GM19463 (cell line): ENCODE results near the gene PTPN14.

Source experiments
- ATAC-seq: cut with Tn5 transposase; IDR thresholded peaks from one replicate; pipeline ENCODE4 v1.9.1; 2021; ENCODE audit warnings: mild to moderate bottlenecking, moderate library complexity; ENCODE audit not compliant: unreplicated experiment

Gene PTPN14

GRCh38 chr1:214380396-214380795, 171.0 kb downstream of the PTPN14 start:
- ATAC-seq, result no peak

DNA sequence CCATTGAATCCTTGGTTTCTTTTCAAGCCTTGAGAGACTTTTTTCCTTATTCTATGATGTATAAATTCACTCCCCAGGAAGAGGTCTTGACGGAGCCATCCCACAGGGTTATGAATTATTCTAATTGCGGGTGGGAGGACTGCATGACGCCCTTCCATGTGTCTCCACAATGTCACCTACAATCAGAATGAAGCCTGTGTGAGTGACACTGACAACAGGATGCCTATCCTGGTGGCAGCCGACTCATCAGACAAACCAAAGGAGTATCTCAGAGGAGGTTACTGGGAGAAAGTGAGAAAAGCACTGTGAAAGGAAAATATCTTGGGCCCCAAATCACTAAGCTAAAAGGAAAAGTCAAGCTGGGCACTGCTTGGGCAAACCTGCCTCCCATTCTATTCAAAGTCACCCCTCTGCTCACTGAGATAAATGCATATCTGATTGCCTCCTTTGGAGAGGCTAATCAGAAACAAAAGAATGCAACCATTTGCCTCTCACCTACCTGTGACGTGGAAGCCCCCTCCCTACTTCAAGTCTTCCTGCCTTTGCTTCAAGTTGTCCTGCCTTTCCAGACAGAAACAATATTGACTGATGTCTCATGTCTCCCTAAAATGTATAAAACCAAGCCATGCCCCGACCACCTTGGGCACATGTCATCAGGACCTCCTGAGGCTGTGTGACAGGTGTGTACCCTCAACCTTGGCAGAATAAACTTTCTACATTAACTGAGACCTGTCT, 172.0 kb downstream of the PTPN14 start:
- ATAC-seq, result no peak

GRCh38 chr1:214378492-214378891, 172.9 kb downstream of the PTPN14 start:
- ATAC-seq, result no peak

DNA sequence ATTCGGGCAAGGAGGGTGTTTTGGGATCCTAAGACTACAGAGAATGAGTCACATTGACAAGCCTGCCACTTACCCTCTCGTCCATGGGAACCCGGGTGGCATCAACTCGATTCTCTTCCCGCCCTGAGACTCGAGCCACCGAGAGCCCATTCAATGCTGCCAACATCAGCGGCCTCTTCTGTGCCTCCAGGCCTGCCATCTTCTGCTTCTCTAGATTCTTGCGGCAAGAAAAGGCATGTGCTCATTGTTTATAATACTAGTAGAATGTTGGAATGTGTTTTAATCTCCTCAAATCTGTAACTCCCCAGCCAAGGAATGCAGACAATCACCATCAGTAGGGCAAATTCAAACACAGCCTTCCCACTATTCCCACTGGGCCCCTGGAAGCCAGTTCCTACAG, 173.5 kb downstream of the PTPN14 start:
- ATAC-seq, result no peak

DNA sequence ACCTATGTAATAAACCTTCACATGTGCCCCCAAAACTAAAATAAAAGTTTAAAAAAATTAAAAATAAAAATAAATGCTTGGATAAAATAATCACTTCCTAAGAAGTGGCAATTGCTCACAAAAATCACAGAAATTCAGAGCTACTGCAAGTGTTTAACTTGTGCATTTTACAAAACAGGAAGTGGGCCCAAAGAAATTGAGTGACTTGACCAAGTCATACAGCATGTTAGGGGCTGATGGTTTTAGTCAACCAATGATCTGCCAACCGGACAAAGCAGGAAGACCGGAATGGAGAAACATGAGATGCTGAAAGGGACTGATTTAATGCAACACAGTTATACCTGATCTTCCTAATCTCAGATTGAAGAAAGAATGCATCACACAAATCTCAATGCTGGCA, 173.9 kb downstream of the PTPN14 start:
- ATAC-seq, result no peak

GRCh38 chr1:214372092-214372491, 179.3 kb downstream of the PTPN14 start:
- ATAC-seq, result no peak

DNA sequence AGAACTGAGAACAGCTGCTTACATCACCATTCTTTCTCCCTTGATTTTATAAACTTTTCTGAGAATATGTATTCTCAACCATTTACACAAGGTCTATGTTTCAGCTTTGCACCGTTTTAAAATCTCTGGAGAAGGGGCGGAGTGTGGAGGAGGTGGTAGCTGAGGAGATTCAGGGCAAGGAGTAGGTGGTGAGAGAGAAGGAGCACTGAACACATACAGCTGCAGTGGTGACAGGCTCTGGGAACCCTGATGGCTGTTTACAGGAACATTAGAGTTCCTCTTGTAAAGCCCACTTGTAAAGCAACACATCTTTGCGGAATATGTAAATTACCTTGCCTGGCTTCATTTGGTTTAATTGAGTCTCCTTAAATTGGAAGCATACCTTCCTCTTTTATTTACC, 180.8 kb downstream of the PTPN14 start:
- ATAC-seq, result no peak

GRCh38 chr1:214369364-214369763, 182.0 kb downstream of the PTPN14 start:
- no peak for ATAC-seq

DNA sequence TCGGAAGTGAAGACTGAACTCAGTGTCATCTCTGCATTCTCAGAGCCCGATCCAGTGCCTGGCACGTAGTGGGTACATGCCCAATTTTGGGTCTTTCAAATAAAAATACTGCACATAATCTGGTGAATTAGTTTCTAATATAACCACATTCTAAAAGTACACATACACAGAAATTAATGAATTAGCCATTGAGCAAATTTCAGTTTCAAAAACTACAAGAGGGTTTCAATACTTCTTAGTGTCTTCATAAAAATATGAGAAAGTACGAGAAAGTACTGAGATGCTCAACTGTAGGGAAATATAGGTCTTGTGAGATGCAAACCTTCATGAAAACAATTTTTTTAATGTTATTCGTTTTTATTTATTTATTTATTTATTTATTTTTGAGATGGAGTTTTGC, 183.6 kb downstream of the PTPN14 start:
- ATAC-seq, result no peak

GRCh38 chr1:214364786-214365295, 186.6 kb downstream of the PTPN14 start:
- ATAC-seq, result no peak

GRCh38 chr1:214364386-214364785, 187.0 kb downstream of the PTPN14 start:
- ATAC-seq, result no peak

GRCh38 chr1:214363386-214363785, 188.0 kb downstream of the PTPN14 start:
- no peak for ATAC-seq

DNA sequence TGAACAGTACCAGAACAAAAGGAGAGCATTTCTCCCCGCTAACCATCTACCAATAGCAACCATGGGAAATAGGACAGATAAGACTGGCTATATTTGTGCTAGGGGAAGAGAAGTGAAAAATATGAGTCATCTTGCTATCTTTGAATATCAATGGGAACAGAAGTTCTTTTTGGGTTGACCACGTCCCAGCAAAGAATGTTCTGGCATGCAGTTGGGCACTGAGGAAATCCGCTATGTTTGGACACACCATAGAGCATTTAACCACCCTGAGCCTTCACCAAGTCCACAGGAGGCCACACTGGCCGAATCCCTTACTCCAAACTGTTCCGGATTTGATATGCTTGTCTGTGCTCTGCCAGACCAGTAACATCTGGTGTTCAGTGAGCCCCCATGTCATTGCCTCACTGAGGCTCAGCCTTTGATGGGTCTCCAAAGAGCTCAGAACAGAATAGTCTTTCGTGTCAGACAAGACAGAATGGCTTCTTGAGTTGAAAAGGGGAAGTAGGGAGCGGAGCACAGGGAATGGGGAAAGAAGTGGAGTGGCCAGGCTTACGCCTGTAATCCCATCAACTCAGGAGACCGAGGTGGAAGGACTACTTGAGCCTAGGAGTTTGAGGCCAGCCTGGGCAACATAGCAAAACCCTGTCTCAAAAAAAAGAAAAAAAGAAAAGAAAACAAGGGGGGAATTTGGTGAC, 189.1 kb downstream of the PTPN14 start:
- no peak for ATAC-seq

DNA sequence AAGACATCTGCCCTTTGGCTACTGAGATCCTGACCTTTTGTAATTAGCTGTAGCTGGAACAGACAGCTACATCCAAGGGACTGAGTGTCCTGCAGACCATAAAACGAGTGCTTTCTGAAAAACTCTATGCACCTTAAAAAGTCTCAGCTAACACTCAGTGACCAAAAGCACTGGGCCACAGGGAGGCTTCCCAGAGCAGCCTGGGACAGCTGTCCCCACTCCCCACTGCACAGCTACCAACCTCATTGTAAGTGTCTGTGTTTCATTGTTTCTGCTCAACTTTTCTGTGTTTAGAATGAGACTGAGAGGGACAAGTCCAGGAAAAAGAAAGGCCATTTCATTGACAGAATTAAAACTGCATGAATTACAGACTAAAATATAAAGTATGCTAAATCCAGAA, 189.8 kb downstream of the PTPN14 start:
- ATAC-seq, result no peak

GRCh38 chr1:214360525-214361164, 190.8 kb downstream of the PTPN14 start:
- ATAC-seq, result no peak

DNA sequence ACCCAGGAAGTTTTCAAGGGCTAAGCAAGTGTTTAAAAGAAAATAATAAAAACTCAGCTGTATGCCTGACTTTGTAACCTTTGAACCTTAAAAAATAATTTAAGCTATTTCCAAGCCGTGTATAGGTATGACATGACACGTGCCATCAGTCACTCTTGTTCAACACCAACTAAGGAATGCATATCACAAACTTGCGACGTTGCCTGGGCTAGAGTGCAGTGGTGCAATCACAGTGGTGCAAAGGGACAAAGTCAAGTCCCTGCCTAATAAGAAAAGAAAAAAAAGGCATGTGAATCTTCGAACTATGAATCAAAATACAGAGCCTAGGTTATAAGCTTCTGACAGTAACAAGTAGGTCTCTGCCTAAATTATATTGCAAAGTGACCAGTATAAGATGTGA, 191.3 kb downstream of the PTPN14 start:
- no peak for ATAC-seq

- no peak for ATAC-seq
Observed at GRCh38 chr1:214354440-214355148, 196.8 kb downstream of the PTPN14 start.

DNA sequence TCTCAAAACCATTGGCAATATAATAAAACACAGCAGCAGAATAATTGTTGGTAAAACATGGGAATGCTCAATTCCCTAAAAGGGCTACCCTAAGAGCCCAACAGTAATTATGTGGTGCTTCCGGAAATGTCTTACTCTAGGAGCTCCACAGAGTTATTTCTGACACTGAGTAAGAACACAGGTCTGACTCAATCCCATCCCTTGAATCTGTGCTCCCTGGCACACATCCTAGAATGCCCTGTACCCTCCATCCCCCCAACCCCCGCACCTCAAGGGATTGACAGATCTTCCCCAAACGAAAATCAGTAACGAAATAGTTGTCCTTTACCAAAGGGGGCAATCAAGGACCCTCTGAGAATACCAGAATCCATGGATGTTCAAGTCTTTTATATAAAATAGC, 198.6 kb downstream of the PTPN14 start:
- ATAC-seq, result no peak

DNA sequence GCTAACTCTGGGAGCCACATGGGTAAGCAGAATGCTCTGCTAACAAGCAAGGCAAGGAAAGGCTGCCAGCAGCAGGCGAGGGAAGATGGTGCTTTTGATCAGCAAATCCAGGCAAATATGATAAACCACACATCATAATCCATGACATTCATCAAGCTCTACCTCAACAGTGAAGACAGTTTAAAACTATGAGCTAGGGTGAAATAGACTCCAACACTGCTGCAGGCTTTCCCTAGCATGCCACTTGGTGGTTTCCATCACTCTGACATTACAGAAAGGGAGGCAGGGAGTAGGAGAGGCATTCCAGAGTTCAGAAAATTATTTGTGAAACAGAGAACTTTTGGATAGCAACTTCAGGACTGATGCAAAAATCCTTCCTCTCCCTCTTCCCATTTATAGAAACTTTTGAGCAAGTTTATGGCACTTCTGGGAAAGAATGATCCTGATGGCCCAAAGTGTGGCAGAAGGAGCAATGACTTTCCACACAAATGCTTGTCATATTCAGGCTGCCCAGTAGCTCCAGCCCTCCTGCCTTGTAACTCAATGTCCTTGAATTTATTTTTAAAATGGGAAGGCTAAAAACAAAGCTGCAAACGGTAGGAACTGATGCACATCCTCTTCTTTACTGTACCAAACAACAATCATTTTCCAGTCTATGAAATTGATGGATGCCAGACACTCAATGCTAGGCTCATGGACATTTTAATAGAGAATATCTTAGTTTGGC, 199.7 kb downstream of the PTPN14 start:
- no peak for ATAC-seq

- ATAC-seq, result no peak
Observed at GRCh38 chr1:214349781-214350180, 201.6 kb downstream of the PTPN14 start.

- ATAC-seq, result no peak
Observed at GRCh38 chr1:214349008-214349407, 202.4 kb downstream of the PTPN14 start.
